Measurements from ENCODE around the gene PKHD1.
"Not testable (repeated sequence)": the region's sequence is repeated elsewhere in the genome, so short reads cannot be mapped to it uniquely, and the experiment has no call there.

PKHD1 gene

DNA sequence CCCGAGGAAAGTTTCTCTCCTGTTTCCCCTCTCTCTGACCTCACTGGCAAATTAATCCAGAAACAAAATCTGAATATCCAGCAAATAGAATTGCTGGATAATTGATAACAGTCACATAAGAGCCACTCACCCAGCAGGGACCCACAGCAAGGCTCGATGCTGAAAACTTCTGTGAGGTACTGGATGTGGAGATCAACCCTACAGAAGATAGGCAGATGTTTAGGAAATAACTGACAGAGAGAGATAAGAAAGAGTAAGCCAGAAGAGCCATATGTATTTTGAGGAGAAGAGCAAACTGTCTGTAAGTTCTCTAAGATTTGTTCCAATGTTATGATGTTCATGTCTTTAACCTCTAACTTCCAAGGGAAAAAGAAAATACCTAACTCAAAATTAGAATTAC is 59.7 kb downstream of the PKHD1 start:
- no peak for DNase-seq

DNA sequence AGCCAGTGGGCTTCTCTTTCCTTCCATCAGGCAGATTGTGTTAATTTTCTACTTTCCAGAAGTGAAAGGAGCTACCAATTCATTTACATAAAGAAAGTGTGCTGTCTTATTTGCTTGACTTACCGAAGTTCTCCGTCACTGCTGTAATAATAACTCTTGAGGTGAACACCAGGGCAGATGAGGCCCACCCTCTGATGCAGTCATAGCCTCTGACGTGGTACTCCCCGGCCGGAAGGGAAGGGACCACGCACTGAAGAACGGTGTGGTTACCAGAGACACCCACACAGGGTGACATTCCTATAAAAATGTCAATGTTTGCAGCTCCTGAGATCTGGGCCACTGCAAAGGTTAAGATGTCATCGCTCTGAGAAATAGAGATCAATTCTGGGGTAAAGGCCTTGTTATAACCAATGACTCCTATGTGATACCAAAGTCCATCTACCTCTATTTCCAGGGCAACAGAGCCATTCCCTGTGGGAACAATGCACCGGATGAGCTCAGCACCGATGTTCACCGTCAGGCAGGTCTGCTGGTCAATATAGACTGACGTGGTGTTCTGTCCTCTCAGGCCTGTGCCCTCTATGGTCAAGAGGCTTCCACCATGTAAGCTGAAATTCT is 62.9 kb downstream of the PKHD1 start:
- DNase-seq, result no peak

DNA sequence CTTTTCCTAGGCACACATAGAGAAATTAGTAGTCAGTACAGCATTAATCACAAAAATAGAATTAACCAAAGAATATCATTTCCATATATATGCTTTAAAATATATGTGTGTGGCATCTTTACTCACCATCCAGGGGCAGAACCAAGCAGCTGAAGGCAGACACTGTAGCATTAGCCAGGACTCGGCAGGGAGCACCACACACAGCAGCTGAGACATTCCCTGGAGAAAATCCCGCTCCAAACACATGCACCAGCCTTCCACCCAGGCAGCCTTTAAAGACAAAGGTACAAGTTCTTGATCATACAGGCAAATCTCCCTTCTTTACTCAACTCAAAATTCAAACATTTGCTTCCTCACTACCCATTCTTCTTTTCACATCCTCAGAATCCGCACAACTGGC is 64.7 kb downstream of the PKHD1 start:
- DNase-seq, result no peak

DNA sequence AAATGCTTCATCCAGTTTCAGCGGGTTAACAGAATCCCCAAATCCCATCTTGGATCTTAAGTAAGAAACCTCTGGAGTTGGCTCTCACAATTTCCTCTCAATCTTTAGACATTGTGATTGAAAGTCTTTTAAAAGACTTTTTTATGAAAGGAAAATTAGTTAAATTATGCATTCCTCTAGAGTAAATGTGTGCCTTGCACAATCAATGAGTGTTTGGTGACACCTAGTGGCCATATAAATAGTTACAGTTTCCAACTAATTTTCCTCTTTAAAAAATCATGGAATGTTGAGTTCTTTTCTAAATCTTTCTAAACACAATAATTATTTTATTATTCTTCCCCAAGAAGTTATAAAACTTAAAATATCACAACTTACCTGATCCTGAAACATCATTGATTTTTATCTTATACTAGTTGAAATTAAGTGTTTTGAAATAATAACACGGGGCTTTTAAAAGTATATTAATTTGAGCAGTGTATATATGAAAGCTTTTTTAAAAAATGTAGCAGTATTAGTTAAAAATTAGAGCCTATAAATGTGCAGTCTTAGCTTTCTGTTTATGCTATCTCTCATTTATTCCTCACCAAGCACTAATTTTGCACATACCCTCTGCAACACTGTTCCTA is 66.4 kb downstream of the PKHD1 start:
- DNase-seq, result no peak

DNA sequence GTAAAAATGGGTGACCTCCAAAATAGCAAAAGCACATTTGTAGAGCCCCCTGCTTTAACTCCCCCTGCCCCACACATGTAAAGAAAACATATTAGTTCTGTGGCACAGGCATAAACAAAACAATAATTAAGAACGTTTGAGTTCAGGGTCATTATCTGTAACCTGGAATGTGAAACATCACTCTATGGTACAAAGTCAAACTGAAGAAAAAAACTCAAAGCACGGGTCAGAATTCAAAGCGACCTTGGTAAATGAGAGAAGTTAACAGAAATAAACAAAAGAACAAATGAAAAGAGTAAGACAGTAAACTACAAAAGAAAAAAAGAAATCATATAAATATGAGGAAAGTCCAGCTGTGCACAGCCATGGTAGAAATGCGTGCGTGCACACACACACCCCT is 67.5 kb downstream of the PKHD1 start:
- no peak for DNase-seq

DNA sequence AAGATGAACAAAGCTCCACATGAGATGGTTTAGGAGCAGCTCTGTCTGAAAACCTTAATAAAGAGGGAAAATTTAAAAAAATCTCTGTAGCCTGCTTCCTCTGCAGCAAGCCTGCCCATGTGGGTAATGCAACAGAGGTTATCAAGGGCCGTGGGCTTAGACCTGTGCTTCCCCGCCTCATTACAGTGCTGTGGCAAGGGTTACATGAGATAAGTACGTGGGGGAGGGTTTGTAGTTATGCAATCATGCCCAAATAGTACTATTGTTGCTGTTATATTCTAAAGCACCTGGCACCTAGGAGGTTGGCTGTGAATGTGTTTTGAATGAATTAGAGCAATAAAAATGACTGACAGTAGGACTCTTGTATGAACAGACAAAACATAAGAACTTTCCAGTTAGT is 68.3 kb downstream of the PKHD1 start:
- peak; percentile 91 for DNase-seq

DNA sequence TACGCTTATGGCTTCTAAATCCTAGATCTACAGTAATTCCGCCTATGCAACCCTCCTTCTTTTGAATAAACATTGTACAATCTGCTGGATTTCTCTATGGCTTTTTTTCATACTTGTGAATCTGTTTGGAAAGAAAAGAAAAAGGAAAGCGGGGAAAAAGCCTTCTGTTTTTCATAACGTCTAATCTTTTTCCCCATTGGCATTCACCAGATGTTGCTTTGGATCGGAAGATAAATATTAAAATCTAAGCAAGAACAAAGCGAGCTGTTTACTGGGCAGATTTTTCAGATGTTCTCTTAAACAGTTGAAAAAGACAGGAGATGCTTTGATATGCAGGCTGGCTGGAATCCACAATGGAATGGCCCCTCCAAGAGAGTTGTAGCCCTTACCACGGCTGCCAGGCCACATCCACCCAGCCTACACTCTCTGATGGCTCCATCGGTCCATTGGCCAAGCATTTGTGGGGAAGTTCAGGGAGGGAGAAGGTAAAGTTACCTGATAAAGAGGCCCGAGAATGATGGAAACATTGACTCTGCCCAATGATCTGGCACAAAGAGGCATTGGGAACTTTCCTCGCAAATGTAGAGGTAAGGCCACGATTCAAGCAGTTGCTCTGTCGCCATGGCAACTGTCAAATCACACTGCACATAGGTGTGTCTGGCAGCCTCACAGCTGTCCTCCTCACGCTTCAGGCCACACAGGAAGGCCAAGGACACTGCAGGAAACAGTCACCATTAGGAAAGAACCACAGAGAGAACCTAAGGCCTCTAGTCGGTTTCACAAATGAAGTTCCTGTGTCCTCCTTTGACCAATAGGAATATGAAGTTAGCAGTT is 70.3 kb downstream of the PKHD1 start:
- DNase-seq, result no peak

DNA sequence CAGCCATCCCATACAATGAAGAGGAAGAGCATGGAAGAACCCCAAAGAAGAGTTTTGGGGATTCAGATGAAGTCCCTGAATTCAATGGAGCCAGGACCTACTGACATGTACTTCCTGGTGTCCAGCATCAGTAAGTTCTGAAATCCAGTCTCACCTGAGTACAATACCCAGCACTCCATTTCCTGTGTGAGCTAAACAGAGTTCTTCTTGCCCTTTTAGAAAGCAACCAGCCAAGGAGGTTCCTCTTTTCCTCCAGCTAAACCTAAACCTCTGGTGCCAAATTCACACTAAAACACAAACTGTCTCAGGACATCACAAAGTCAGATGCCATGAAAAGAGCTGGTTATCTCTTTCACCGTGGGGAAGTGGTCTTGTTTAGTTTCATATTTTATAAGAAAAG is 71.5 kb downstream of the PKHD1 start:
- no peak for DNase-seq

DNA sequence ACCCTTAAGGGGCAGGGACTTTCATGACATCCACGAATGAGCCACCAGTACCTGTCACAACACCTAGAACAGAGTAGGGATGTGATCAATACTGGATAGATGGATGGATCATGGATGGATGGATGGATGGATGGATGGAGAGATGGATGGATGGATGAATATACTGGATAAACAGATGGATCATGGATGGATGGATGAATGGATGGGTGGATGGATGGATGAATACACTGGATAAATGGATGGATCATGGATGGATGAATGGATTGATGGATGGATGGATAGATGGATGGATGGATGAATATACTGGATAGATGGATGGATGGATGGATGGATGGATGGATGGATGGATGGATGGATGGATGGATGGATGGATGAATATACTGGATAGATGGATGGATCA is 73.0 kb downstream of the PKHD1 start:
- DNase-seq, result no peak

DNA sequence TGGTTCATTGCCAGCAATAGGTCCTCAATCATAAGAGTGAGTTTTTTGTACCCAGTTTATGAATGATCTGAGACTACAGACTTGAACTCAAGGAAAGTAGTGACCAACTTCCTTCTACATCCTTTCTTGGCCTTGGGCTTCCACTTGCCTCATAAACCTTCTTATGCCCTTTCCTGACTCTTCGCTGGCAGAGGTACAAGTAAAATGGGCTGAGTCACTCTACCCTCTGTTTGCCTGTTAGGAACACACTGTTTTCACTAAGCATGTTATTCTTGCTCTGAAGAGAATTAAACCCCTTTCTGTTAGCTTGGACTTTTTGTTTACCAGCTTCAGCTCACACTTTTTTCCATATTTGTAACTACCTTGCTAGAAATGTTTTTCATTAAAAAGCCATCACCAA is 74.4 kb downstream of the PKHD1 start:
- no peak for DNase-seq

DNA sequence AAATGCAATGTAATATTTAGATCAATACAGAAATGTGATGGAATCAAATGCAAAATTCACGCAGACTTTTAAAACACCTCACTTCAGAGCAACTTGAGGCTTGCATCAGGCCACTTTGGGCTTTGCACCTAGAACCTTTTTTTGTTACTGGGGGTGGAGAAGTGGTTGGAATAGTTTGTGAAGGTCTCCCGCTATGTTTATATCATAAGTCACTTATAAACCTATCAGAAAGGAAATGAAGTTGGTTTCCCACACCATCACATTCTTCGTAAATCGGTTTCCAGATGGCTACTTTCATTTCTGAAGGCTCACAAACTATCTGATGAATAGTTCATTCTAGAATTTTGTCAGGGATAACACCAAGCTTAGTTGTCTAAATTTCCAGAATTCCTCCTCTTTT is 74.8 kb downstream of the PKHD1 start:
- no peak for DNase-seq

DNA sequence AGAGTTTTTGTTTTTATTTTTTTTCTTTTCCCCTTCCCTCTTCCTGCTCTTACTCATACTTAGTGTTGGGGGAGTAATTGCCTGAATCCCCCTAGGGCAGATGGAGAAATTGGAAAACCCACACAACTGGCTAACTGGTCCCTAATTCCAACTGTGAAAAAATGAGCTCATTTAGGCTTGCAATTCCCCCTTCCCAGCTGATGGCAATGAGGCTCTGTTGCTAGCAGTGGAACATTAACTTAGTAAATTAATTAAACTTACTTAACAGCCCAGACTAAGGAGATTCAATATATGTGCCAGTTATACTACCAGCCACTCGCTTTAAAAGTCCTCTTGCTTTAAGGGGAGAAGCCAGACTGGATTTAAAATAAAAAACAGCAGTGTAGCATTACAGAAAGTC is 76.6 kb downstream of the PKHD1 start:
- DNase-seq, result no peak

DNA sequence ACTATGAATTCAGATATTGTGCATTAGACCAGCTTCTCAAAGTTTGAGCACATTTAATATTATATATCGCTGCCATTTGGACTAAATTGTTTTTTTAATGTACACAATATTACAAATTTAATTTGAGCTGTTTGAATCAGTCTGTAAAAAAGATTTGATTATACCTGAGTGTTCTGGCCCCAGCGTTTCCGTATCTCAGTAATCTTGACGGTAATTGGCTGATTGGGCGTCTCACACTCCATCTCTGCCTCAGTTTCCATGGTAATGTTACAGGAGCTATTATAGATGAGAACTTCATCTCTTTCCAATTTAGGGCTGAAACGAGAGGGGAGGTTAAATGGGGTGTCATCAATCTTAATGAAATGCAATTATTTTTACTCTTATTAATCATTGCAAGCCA is 77.3 kb downstream of the PKHD1 start:
- no peak for DNase-seq

DNA sequence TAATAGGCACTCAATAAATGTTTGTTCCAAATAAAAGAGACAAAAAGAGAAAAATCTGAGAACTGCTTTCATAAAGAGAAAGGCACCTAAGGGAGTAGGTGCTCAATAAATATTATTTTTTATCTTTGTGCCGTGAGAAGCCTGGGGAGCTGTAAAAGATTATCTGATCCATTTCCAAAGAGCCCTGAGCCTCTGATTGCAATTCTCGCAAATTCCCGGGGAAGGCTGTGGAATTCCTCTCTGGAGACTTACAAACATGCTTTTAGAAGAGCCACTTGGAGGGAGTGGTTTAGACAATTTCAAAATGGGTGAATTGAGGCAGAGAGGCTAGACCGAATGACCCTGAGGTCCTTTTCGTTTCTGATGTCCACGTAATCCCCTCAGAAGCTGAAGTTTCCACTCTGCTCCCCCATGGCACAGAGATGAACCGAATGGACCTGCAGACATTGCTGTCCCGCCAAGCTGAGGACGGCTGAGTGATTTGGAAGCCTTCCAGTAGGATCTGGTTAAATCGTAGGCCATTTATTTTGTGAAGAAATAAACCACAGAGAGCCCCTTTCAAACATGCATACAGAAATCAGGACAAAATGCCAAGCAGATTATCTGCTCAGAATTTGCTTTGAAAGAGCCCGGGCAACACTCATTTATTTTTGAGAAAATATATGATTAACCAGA is 77.8 kb downstream of the PKHD1 start:
- DNase-seq, result no peak

DNA sequence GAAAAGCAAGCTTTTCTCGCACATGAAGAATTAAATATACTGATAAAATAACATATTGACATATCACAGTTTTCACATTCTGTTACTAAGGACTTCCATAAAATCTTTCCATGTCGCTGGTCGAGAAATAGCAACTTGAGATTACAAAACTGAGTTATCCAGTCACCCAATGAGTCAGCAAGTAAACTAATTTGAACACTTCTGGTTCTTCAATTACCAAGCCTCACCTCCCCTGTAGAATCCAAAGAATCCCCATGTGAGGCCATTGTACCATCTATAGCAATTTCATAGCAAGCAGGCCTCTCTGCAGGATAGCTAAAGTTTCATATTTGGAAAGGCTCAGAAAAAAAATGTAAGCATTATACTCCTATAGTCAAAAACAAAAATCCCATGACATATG is 87.3 kb downstream of the PKHD1 start:
- no peak for DNase-seq

DNA sequence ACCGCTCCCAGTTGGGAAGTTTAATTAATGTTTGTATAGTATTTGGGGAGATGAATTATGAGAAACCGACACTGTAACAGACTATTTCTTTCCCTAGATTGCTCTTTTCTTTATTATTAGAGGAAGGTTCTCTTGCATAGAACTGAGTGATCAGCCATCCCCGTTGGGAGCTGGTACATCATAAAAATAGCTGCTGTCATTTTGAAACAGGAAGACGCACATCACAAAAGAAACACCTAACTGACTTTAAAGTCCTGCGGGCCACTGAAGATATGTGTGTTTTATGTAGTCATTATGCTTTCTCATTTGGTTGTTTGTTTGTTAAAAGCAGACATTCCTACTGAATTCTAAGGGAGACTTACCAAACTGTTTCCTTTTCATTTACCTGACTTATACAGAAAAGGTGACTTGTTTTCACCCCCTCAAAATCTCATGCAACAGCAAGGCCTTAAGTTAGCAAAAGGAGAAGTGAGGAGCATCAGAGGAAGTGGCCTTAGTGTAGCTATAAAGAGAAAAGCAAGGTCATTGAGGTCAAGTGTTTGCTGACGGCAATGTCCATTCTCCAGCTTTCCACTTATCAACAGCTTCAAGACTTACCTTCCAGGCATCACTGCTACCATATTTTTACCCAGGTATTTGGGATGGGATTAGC is 91.0 kb downstream of the PKHD1 start:
- no peak for DNase-seq

DNA sequence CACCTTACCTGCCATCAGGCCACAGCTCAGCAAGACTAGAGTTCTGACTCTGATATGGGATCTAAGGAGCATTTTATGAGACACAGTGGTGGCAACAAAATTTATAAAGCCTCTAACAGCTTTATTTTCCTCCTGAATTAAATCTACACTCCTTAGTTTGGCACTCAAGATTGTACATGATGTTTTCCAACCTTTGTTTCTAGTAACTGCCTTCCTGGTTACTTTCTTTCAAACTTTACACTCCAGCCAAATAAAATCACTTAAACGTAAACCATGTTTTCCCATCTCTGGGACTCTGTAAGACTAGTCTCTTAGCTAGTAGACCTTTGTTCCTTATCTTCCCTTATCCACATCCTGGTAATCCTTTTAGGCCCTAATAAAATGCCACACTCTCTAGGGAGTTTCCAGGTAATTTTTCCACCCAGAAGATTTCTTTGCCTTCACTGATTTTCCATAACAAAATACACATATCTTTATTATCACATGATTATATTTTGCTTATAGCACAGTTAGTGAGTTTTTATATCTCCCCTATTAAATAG is 92.1 kb downstream of the PKHD1 start:
- no peak for DNase-seq

DNA sequence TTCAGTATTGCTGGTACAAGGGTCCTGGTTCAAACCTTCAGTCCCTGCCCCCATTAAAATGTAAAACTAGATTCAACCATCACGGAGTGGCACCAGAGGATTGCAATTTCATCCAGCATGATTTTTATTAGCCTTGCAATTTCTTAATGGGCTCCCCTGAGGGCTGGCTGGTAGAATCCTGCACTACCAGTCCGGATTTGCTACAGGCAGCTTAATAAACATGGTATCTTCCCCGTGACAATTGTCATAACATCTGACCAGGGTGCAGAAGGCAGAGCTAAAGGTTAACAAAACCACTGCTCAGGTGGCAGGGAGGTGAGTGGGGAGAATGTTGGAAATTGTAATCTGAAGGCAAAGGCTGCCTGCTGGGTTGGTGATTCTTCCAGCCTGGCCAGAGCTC is 94.5 kb downstream of the PKHD1 start:
- DNase-seq, result no peak

DNA sequence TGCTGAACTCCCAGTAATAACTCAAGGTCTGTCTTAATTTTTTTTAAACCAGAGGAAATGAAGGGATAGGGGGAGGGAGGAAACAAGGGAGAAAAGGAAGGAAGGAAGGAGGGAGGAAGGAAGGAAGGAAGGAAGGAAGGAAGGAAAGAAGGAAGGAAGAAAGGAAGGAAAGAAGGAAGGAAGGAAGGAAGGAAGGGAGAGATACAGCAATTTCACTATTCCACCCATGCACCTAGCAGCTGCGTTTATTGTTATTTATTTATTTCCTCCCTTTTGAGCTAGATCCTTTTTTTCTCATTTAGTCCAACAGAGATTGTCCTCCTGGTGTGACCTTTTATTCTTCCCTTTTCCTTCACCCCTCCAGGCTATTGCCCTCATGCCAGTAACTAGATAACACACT is 97.6 kb downstream of the PKHD1 start:
- no peak for DNase-seq

DNA sequence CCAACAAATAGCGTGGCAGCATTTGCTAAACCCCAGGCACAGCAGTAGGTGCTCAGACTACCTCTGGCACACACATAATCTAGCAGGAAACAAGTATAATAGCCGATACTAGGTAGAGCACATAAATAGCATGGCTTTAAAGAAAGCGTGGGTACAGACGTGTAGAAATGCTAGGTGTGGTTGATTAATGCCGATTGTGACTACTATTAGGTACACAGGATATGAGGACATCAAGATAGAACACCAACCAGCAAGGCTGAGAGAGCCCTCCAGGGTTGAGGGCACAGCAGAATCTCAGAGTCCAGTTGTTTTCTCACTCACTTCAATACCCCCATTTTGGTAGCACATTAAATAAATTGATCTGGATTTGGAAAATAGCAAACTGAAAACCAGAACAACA is 100.5 kb downstream of the PKHD1 start:
- no peak for DNase-seq

DNA sequence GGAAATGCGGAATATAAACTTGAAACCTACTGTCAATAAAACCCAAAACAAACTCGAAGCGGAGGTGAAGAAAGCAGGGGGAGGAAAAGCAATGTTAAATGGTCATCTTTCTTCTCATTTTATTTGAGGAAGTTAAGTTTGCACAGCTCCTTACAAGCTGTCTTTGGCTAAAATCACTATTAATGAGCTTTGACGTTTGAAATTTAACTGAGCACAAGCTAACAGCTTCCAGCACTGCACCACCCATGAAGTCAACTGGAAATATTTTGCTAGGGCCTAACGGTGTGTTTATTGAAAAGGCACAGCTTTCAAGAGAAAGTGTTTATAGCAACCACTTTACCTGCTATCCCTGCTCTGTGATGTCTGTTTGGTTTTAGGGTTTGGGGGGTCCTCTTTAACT is 103.8 kb downstream of the PKHD1 start:
- no peak for DNase-seq

DNA sequence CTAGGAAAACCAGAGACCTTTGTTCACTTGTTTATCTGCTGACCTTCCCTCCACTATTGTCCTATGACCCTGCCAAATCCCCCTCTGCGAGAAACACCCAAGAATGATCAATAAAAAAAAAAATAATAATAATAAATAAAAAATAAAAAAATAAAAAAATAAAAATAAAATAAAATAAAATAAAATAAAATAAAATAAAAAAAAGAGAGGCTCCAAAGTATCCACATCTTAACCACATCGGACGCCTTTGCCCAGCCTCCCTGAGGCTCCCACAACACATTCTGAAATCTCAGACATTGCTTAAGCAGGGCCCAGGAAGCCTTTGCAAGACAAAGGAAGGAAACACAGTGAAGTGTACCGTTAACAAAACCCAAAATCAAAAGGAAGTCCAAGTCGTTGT is 104.7 kb downstream of the PKHD1 start:
- not testable (repeated sequence) for DNase-seq

DNA sequence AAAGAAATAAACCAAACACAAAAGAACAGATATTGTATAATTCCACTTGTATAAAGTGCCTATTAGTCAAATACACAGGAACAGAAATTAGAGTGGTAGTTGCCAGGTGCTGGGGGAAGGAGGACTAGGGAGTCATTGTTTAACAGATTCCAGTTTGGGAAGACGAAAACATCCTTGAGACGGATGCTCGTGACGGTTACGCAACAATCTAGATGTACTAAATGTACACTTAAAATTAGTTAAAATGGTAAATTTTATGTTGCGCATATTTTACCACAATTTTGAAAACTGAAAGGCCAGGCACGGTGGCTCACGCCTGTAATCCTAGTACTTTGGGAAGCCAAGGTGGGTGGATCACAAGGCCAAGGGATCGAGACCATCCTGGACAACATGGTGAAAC is 111.0 kb downstream of the PKHD1 start:
- no peak for DNase-seq

All from NCI-H1417 treated with DMSO at 0.1 percent for 48 hours (cell line).